GM12878 (cell line): Measurements from ENCODE around the gene NUTM1. TPM values are rescaled to one million over a fixed set of nuclear protein-coding genes. Genes with fewer than 3 reads are reported as not detected.
A peak's percentile ranks its signal among the peaks of the same experiment; 100 is the strongest.

Source experiments
- CREB1 ChIP-seq: IDR thresholded peaks from 2 replicates; pipeline ENCODE4 v1.6.1; 2012; ENCODE audit warnings: low read depth, mild to moderate bottlenecking, inconsistent platforms
- DPF2 ChIP-seq: fragments of 450-650 bp; IDR thresholded peaks from 2 replicates; pipeline ENCODE4 v1.6.1; 2017; ENCODE audit warnings: mild to moderate bottlenecking
- HSF1 ChIP-seq: fragments of 150-350 bp; IDR thresholded peaks from 2 replicates; pipeline ENCODE4 v1.6.1; 2014; ENCODE audit warnings: mild to moderate bottlenecking, low read depth, low read length
- IKZF1 ChIP-seq: fragments of 450-650 bp; conservative IDR thresholded peaks from 2 replicates; pipeline ENCODE4 v1.6.1; 2017; ENCODE audit warnings: antibody characterized with exemption, mild to moderate bottlenecking
- JUND ChIP-seq: IDR thresholded peaks from 2 replicates; pipeline ENCODE4 v1.6.1; 2012; ENCODE audit warnings: low read depth, mild to moderate bottlenecking, low read length, improper control_type of control experiment, moderate library complexity
- NR2C1 ChIP-seq: fragments of 450-650 bp; IDR thresholded peaks from 2 replicates; pipeline ENCODE4 v1.6.1; 2017; ENCODE audit warnings: antibody characterized with exemption, mild to moderate bottlenecking, moderate library complexity
- NR2F1 ChIP-seq: fragments of 450-650 bp; conservative IDR thresholded peaks from 2 replicates; pipeline ENCODE4 v1.6.1; 2017; ENCODE audit warnings: mild to moderate bottlenecking
- PAX5 ChIP-seq: IDR thresholded peaks from 2 replicates; pipeline ENCODE4 v1.6.1; 2011; ENCODE audit warnings: low read depth, low read length, borderline replicate concordance
- PAX8 ChIP-seq: fragments of 450-650 bp; IDR thresholded peaks from 2 replicates; pipeline ENCODE4 v1.6.1; 2017; ENCODE audit warnings: mild to moderate bottlenecking, moderate library complexity
- POLR2AphosphoS5 ChIP-seq: IDR thresholded peaks from 2 replicates; pipeline ENCODE4 v1.6.1; 2011; ENCODE audit warnings: mild to moderate bottlenecking, low read length, inconsistent platforms
- RUNX3 ChIP-seq: IDR thresholded peaks from 2 replicates; pipeline ENCODE4 v1.6.1; 2012; ENCODE audit warnings: low read length, inconsistent platforms
- SPI1 ChIP-seq: IDR thresholded peaks from 2 replicates; pipeline ENCODE4 v1.6.1; 2011; ENCODE audit warnings: low read depth, mild to moderate bottlenecking, low read length, moderate library complexity, borderline replicate concordance; ENCODE audit not compliant: insufficient read depth
- TAF1 ChIP-seq: IDR thresholded peaks from 2 replicates; pipeline ENCODE4 v1.6.1; 2011; ENCODE audit warnings: mild to moderate bottlenecking, low read depth, low read length, borderline replicate concordance
- YY1 ChIP-seq: IDR thresholded peaks from 2 replicates; pipeline ENCODE4 v1.6.1; 2011; ENCODE audit warnings: low read depth, mild to moderate bottlenecking, low read length
- ZNF217 ChIP-seq: fragments of 450-650 bp; IDR thresholded peaks from 2 replicates; pipeline ENCODE4 v1.6.1; 2017; ENCODE audit warnings: antibody characterized with exemption, mild to moderate bottlenecking
- ZNF24 ChIP-seq: fragments of 450-650 bp; IDR thresholded peaks from 2 replicates; pipeline ENCODE4 v1.6.1; 2017; ENCODE audit warnings: antibody characterized with exemption, mild to moderate bottlenecking
- polyA plus RNA-seq, 11 experiments: library from polyadenylated mRNA; depleted of rRNA in 4 of 11; unstranded in 6 of 11; stranded (reverse) in 5 of 11; fragments of >200 nt; fragmentation: Nextera tagmentation in 4 of 11; fragmentation: Illumina TruSeq in 1 of 11; extraction: Ambion mirVana in 4 of 11; extraction: Trizol in 1 of 11; gene quantifications; 1 replicate in 1 of 11; 2 replicates in 10 of 11; pipeline versions ENCODE4 v1.2.1 to v1.2.3, GENCODE V29; 2011 to 2016; ENCODE audit warnings: inconsistent platforms in 2 of 11, missing spikeins in 2 of 11, low read depth in 1 of 11
- total RNA-seq, 4 experiments: library from RNA; depleted of rRNA in 3 of 4; stranded (reverse); fragments of >200 nt in 3 of 4; fragmentation: Illumina TruSeq in 1 of 4; extraction: Trizol in 1 of 4; gene quantifications; 2 replicates each; pipeline versions ENCODE4 v1.2.1 to v1.2.3, GENCODE V29; 2013 to 2021
- TF ChIP-seq, protein P1 (sequence below): fragments of 450-650 bp; IDR thresholded peaks from 2 replicates; pipeline ENCODE4 v1.6.1; 2017; ENCODE audit warnings: mild to moderate bottlenecking, moderate library complexity

NUTM1 gene
- total and polyA plus RNA-seq, 10 of the 15 experiments (the other 5 are each of a cell fraction or from before 2014, with no cell fraction given), result under 0.01 to 0.05 TPM; not detected in 8

DNA sequence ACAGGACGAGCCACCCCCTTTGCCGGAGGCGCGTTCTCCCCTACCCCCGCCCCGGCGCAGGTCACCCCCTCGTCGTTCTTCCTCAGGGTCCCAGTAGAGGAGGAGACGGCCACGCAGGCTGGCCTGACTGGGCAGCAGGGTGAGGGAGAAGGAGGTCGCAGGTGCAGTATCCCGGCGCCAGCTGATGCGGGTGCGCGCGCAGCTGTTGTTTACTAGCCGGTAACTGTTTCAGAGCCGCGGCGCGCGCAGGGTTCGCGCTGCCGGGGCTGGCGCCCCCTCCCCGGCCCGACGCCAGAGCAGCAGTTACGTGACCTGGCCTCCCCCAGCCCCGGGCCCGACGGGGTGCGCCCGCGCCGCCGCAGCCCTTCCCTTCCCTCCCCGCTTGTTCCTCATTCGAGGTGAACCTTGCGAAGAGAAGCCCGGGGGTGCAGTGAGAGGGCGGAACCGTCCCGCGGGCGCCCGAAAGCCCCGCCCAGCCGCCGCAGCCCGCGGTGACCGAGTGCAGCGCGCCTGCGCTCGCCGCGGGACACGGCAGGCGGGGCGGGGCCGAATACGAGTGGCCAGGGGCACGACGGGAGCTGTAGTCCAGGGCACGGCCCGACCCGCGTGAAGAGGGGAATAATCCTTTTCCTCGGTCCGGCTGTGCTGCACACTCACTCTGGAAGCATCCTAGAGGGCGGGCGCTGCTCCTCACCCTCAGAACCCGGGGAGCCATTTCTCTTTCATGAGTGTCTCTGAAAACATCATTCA is 5.4 kb upstream of the NUTM1 start, which contains the start of gene SLC12A6 (continued):
- TF ChIP-seq RUNX3 (peak; percentile 28; the same call in 1 of the 2 replicates), ZNF217 (0 out of 2 replicates have a peak, but pooled peaks have one; percentile 43), YY1 (0 out of 2 replicates have a peak, but pooled peaks have one; percentile 35), PAX5 (0 out of 2 replicates have a peak, but pooled peaks have one; percentile 31), NR2F1 (peak; percentile 74; the same call in 1 of the 2 replicates), CREB1 (peak; percentile 71), ZNF24 (peak; percentile 67; the same call in 1 of the 2 replicates), TAF1 (peak; percentile 69; the same call in 1 of the 2 replicates), DPF2 (peak; percentile 87), IKZF1 (peak; percentile 92), POLR2AphosphoS5 (peak; percentile 72), JUND (no peak), NR2C1 (peak; percentile 38; the same call in 1 of the 2 replicates), SPI1 (peak; percentile 56), PAX8 (no peak), HSF1 (no peak)
- TF ChIP-seq, protein P1, sequence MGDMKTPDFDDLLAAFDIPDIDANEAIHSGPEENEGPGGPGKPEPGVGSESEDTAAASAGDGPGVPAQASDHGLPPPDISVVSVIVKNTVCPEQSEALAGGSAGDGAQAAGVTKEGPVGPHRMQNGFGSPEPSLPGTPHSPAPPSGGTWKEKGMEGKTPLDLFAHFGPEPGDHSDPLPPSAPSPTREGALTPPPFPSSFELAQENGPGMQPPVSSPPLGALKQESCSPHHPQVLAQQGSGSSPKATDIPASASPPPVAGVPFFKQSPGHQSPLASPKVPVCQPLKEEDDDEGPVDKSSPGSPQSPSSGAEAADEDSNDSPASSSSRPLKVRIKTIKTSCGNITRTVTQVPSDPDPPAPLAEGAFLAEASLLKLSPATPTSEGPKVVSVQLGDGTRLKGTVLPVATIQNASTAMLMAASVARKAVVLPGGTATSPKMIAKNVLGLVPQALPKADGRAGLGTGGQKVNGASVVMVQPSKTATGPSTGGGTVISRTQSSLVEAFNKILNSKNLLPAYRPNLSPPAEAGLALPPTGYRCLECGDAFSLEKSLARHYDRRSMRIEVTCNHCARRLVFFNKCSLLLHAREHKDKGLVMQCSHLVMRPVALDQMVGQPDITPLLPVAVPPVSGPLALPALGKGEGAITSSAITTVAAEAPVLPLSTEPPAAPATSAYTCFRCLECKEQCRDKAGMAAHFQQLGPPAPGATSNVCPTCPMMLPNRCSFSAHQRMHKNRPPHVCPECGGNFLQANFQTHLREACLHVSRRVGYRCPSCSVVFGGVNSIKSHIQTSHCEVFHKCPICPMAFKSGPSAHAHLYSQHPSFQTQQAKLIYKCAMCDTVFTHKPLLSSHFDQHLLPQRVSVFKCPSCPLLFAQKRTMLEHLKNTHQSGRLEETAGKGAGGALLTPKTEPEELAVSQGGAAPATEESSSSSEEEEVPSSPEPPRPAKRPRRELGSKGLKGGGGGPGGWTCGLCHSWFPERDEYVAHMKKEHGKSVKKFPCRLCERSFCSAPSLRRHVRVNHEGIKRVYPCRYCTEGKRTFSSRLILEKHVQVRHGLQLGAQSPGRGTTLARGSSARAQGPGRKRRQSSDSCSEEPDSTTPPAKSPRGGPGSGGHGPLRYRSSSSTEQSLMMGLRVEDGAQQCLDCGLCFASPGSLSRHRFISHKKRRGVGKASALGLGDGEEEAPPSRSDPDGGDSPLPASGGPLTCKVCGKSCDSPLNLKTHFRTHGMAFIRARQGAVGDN, result peak; percentile 71
